NB4 (cell line): ENCODE results near the gene DSCAML1.

ENCODE experiments used
- DNase-seq: peaks from one replicate; pipeline ENCODE4 v3.0.0; 2010; ENCODE audit warnings: low read depth
- H3K4me3 ChIP-seq: one replicate; pipeline ENCODE4 v1.5.1; 2011; ENCODE audit warnings: mild to moderate bottlenecking, low read depth, low read length, moderate library complexity
- MYC ChIP-seq: IDR thresholded peaks from 2 replicates; pipeline ENCODE4 v1.6.1; 2011; ENCODE audit warnings: low read depth, low read length
- POLR2A ChIP-seq: IDR thresholded peaks from 2 replicates; pipeline ENCODE4 v1.6.1; 2011; ENCODE audit warnings: mild to moderate bottlenecking; ENCODE audit not compliant: insufficient read length; ENCODE audit errors: extremely low read depth
- TF ChIP-seq, protein P1 (sequence below): IDR thresholded peaks from one replicate; pipeline ENCODE4 v1.5.1; 2012; ENCODE audit warnings: low read depth, low read length
- TF ChIP-seq, protein P2 (sequence below): IDR thresholded peaks from 2 replicates; pipeline ENCODE4 v1.6.1; 2011; ENCODE audit warnings: low read depth, low read length

Gene DSCAML1

GRCh38 chr11:117395476-117395875 lies 401.5 kb downstream of the DSCAML1 start:
- DNase-seq = no peak
- TF ChIP-seq, protein P1, sequence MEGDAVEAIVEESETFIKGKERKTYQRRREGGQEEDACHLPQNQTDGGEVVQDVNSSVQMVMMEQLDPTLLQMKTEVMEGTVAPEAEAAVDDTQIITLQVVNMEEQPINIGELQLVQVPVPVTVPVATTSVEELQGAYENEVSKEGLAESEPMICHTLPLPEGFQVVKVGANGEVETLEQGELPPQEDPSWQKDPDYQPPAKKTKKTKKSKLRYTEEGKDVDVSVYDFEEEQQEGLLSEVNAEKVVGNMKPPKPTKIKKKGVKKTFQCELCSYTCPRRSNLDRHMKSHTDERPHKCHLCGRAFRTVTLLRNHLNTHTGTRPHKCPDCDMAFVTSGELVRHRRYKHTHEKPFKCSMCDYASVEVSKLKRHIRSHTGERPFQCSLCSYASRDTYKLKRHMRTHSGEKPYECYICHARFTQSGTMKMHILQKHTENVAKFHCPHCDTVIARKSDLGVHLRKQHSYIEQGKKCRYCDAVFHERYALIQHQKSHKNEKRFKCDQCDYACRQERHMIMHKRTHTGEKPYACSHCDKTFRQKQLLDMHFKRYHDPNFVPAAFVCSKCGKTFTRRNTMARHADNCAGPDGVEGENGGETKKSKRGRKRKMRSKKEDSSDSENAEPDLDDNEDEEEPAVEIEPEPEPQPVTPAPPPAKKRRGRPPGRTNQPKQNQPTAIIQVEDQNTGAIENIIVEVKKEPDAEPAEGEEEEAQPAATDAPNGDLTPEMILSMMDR = no peak
- TF ChIP-seq MYC (no peak), POLR2A (no peak)
- TF ChIP-seq, protein P2, sequence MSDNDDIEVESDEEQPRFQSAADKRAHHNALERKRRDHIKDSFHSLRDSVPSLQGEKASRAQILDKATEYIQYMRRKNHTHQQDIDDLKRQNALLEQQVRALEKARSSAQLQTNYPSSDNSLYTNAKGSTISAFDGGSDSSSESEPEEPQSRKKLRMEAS = no peak
- no peak overlapping the region for H3K4me3 ChIP-seq

DNA sequence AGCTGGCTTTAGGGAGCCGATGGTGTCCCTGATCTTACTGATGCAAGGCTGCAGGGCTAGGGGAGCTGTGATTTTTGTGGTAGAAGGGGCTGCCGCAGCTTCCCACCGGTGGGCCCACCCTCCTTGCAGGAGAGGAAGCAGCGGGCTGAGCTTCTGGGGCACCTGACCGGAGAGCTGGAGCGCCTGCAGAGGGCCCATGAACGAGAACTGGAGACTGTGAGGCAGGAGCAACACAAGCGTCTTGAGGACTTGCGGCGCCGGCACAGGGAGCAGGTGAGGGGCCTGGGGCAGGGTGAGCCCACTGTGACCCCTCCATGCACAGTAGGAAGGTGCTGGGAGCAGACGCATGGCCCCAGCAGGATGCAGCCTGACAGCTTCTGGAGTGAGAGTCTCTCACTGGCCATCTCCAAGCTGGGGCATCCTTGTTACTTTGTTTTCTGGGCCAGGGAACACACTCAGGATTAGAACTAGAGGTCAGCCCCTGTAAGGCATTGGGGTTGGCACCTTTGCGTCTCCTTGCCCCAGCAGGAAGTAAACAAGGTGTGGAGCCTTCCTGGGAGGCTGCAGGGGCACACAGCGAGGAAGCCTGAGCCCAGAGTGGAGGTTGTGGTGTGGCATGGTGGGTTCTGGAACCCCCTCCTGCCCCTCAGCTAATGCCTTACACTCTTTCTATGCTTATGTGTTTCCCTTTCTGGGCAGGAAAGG lies 402.6 kb downstream of the DSCAML1 start:
- H3K4me3 ChIP-seq = no peak overlapping the region
- TF ChIP-seq, protein P1 = no peak
- TF ChIP-seq MYC (no peak), POLR2A (no peak)
- TF ChIP-seq, protein P2 = no peak
- no peak for DNase-seq

DNA sequence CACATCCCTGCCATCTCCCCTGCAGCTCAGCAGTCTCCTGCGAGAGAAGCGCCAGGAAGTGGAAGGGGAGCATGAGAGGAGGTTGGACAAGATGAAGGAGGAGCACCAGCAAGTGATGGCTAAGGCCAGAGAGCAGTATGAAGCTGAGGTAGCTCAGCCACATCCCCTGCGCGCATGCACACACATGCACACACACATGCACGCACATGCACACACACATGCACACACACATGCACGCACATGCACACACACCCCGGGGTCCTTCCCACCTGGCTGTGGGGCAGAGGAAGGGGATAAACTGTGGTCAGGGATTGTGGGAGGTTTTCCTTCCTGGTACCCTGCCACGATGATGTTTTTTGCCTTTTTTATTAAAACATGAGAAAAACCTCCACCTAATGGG lies 404.0 kb downstream of the DSCAML1 start:
- DNase-seq = no peak
- TF ChIP-seq, protein P2 = no peak
- TF ChIP-seq, protein P1 = no peak
- no peak for TF ChIP-seq POLR2A
- no peak for TF ChIP-seq MYC
- no peak overlapping the region for H3K4me3 ChIP-seq

GRCh38 chr11:117392001-117392690 lies 404.9 kb downstream of the DSCAML1 start:
- TF ChIP-seq POLR2A (no peak), MYC (no peak)
- TF ChIP-seq, protein P2 = no peak
- TF ChIP-seq, protein P1 = no peak
- H3K4me3 ChIP-seq = no peak overlapping the region
- DNase-seq = no peak

DNA sequence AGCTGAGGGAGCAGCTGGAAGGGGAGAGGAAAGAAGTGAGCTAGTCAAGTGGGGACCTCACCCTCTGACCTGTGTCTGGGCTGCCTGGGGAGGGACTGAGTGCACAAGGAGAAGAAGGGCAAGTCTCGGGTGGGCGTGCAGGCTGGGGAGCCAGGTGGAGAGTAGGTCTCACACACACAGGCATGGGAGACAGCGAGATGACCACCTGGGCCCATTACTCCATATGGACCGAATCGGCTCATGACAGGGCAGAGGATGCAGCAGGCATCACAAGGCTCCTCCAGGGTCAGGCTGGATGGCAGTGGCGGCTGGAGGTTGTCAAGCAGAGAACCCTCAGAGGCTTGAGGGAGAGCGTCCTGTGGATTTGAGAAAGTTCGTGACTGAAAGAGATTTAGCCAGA lies 405.8 kb downstream of the DSCAML1 start:
- no peak overlapping the region for H3K4me3 ChIP-seq
- TF ChIP-seq, protein P1 = no peak
- TF ChIP-seq MYC = no peak
- TF ChIP-seq POLR2A = no peak
- TF ChIP-seq, protein P2 = no peak
- DNase-seq = no peak
